ENCODE measurements around the gene CEACAM21. TPM values are rescaled to one million over a fixed set of nuclear protein-coding genes. Genes with fewer than 3 reads are reported as not detected.

The CEACAM21 gene
- total RNA-seq, 2 experiments from 2014 or later, result 40.8 to 56.0 TPM

GRCh38 chr19:41615207-41615606 is 39.2 kb downstream of the CEACAM21 start:
- H3K27ac ChIP-seq (ENCODE audit: low read depth, low read length, poor library complexity, severe bottlenecking), result no peak overlapping the region
- TF ChIP-seq EZH2phosphoT487 (IDR thresholded peaks at IDR 0.05; ENCODE audit: borderline replicate concordance, low read depth, low read length) (no peak), CTCF (conservative IDR thresholded peaks at IDR 0.05; ENCODE audit: low read length) (no peak)
- no peak overlapping the region for H3K4me3 ChIP-seq (ENCODE audit: low read depth, low read length, poor library complexity, severe bottlenecking)
- H3K4me2 ChIP-seq (ENCODE audit: low read length), result no peak overlapping the region
- no peaks in the 10 kb centered on the region for H3K9me2 ChIP-seq (ENCODE audit: insufficient read depth, low read length)
- no peaks in the 10 kb centered on the region for H3K79me2 ChIP-seq (ENCODE audit: insufficient read depth, low read depth, low read length)
- H3K9me3 ChIP-seq (ENCODE audit: low read length), result no peaks in the 10 kb centered on the region
- CTCF ChIA-PET (ENCODE audit: unreplicated experiment), result no interaction called here
- no peaks in the 10 kb centered on the region for H3K4me1 ChIP-seq (ENCODE audit: insufficient read depth, low read length, poor library complexity, severe bottlenecking)
- DNase-seq (ENCODE audit: low spot score), result no peak
- intact Hi-C loops (cut with micrococcal nuclease; ENCODE audit: unreplicated experiment), result no loop called here
- H2AFZ ChIP-seq (ENCODE audit: low read length), result no peak overlapping the region
- no peaks in the 10 kb centered on the region for H3K36me3 ChIP-seq (ENCODE audit: insufficient read depth, low read length)
- no peaks in the 10 kb centered on the region; the same call in 1 of the 2 replicates for H4K20me1 ChIP-seq (ENCODE audit: insufficient read depth, low read length)
- POLR2A ChIA-PET, result no interaction called here
- no TSS peak for BruUV-seq (replicated peaks)

- no peak overlapping the region for H3K4me3 ChIP-seq (ENCODE audit: low read depth, low read length, poor library complexity, severe bottlenecking)
- no peaks in the 10 kb centered on the region for H3K79me2 ChIP-seq (ENCODE audit: insufficient read depth, low read depth, low read length)
- H3K4me1 ChIP-seq (ENCODE audit: insufficient read depth, low read length, poor library complexity, severe bottlenecking), result no peaks in the 10 kb centered on the region
- TF ChIP-seq CTCF (conservative IDR thresholded peaks at IDR 0.05; ENCODE audit: low read length) (no peak), EZH2phosphoT487 (IDR thresholded peaks at IDR 0.05; ENCODE audit: borderline replicate concordance, low read depth, low read length) (no peak)
- H3K27ac ChIP-seq (ENCODE audit: low read depth, low read length, poor library complexity, severe bottlenecking), result no peak overlapping the region
- H2AFZ ChIP-seq (ENCODE audit: low read length), result no peak overlapping the region
- no peaks in the 10 kb centered on the region for H3K36me3 ChIP-seq (ENCODE audit: insufficient read depth, low read length)
- intact Hi-C loops (cut with micrococcal nuclease; ENCODE audit: unreplicated experiment), result no loop called here
- H3K9me3 ChIP-seq (ENCODE audit: low read length), result no peaks in the 10 kb centered on the region
- H3K9me2 ChIP-seq (ENCODE audit: insufficient read depth, low read length), result no peaks in the 10 kb centered on the region
- CTCF ChIA-PET (ENCODE audit: unreplicated experiment), result interaction anchor here (0.5 kb wide), 1 partner anchor 57 kb away, joined by 3 read pairs; no protein-coding TSS in a partner anchor
- peak; percentile 7 for DNase-seq (ENCODE audit: low spot score)
- H4K20me1 ChIP-seq (ENCODE audit: insufficient read depth, low read length), result no peaks in the 10 kb centered on the region; the same call in 1 of the 2 replicates
- BruUV-seq (replicated peaks), result no TSS peak
- POLR2A ChIA-PET, result no interaction called here
- no peak overlapping the region for H3K4me2 ChIP-seq (ENCODE audit: low read length)
Observed at GRCh38 chr19:41616792-41617621, 41.0 kb downstream of the CEACAM21 start.

Measured in OCI-LY7 (cell line).